Measurements from ENCODE around the gene TUBA3D.
"Not testable (repeated sequence)": the region's sequence is repeated elsewhere in the genome, so short reads cannot be mapped to it uniquely, and the experiment has no call there.

Gene TUBA3D

GRCh38 chr2:131493199-131493968 is 17.5 kb downstream of the TUBA3D start:
- DNase-seq = no peak

GRCh38 chr2:131495506-131495905 is 19.6 kb downstream of the TUBA3D start:
- H3K4me3 ChIP-seq (ENCODE audit: insufficient read depth, low read depth, low read length, poor library complexity, severe bottlenecking); H3K9me3 ChIP-seq (ENCODE audit: control insufficient read depth, low read length); H3K27ac ChIP-seq (ENCODE audit: insufficient read depth, low read length, poor library complexity, severe bottlenecking); H3K27me3 ChIP-seq (replicated peaks; ENCODE audit: control insufficient read depth, insufficient read depth, low read length, poor library complexity, severe bottlenecking); DNase-seq: not testable (repeated sequence)
- H3K4me1 ChIP-seq (ENCODE audit: control insufficient read depth, insufficient read depth, low read length, poor library complexity, severe bottlenecking) = peaks cover 21% of the 10 kb centered on the region
- peaks cover 13% of the 10 kb centered on the region for H3K36me3 ChIP-seq (ENCODE audit: control insufficient read depth, insufficient read depth, low read length)

More at GRCh38 chr2:131493199-131493968, 17.5 kb downstream of the TUBA3D start:
- Histone ChIP-seq H3K27me3 (replicated peaks; ENCODE audit: control insufficient read depth, insufficient read depth, low read length, poor library complexity, severe bottlenecking) (no peaks in the 10 kb centered on the region), H3K36me3 (ENCODE audit: control insufficient read depth, insufficient read depth, low read length) (peaks cover 4% of the 10 kb centered on the region), H3K4me3 (ENCODE audit: insufficient read depth, low read depth, low read length, poor library complexity, severe bottlenecking) (peak overlapping the region; percentile 89), H3K27ac (ENCODE audit: insufficient read depth, low read length, poor library complexity, severe bottlenecking) (peak overlapping the region; percentile 93), H3K4me1 (ENCODE audit: control insufficient read depth, insufficient read depth, low read length, poor library complexity, severe bottlenecking) (peaks cover 23% of the 10 kb centered on the region), H3K9me3 (ENCODE audit: control insufficient read depth, low read length) (no peaks in the 10 kb centered on the region)

GRCh38 chr2:131498321-131498973 is 22.5 kb downstream of the TUBA3D start:
- H3K36me3 ChIP-seq (ENCODE audit: control insufficient read depth, insufficient read depth, low read length) = peaks cover 25% of the 10 kb centered on the region
- DNase-seq; H3K27me3 ChIP-seq (replicated peaks; ENCODE audit: control insufficient read depth, insufficient read depth, low read length, poor library complexity, severe bottlenecking); H3K27ac ChIP-seq (ENCODE audit: insufficient read depth, low read length, poor library complexity, severe bottlenecking); H3K4me3 ChIP-seq (ENCODE audit: insufficient read depth, low read depth, low read length, poor library complexity, severe bottlenecking); H3K9me3 ChIP-seq (ENCODE audit: control insufficient read depth, low read length): not testable (repeated sequence)
- H3K4me1 ChIP-seq (ENCODE audit: control insufficient read depth, insufficient read depth, low read length, poor library complexity, severe bottlenecking) = peaks cover 11% of the 10 kb centered on the region

GRCh38 chr2:131503587-131503986 is 27.7 kb downstream of the TUBA3D start:
- H3K9me3 ChIP-seq (ENCODE audit: control insufficient read depth, low read length); DNase-seq; H3K27ac ChIP-seq (ENCODE audit: insufficient read depth, low read length, poor library complexity, severe bottlenecking); H3K27me3 ChIP-seq (replicated peaks; ENCODE audit: control insufficient read depth, insufficient read depth, low read length, poor library complexity, severe bottlenecking); H3K4me3 ChIP-seq (ENCODE audit: insufficient read depth, low read depth, low read length, poor library complexity, severe bottlenecking); H3K4me1 ChIP-seq (ENCODE audit: control insufficient read depth, insufficient read depth, low read length, poor library complexity, severe bottlenecking): not testable (repeated sequence)
- peaks cover 44% of the 10 kb centered on the region for H3K36me3 ChIP-seq (ENCODE audit: control insufficient read depth, insufficient read depth, low read length)

GRCh38 chr2:131504082-131504750 is 28.3 kb downstream of the TUBA3D start:
- H3K27me3 ChIP-seq (replicated peaks; ENCODE audit: control insufficient read depth, insufficient read depth, low read length, poor library complexity, severe bottlenecking); H3K27ac ChIP-seq (ENCODE audit: insufficient read depth, low read length, poor library complexity, severe bottlenecking); H3K4me1 ChIP-seq (ENCODE audit: control insufficient read depth, insufficient read depth, low read length, poor library complexity, severe bottlenecking); H3K4me3 ChIP-seq (ENCODE audit: insufficient read depth, low read depth, low read length, poor library complexity, severe bottlenecking); H3K9me3 ChIP-seq (ENCODE audit: control insufficient read depth, low read length); DNase-seq: not testable (repeated sequence)
- H3K36me3 ChIP-seq (ENCODE audit: control insufficient read depth, insufficient read depth, low read length) = peaks cover 50% of the 10 kb centered on the region

GRCh38 chr2:131509615-131510014 is 33.7 kb downstream of the TUBA3D start:
- Histone ChIP-seq H3K27me3 (replicated peaks; ENCODE audit: control insufficient read depth, insufficient read depth, low read length, poor library complexity, severe bottlenecking) (no peaks in the 10 kb centered on the region), H3K27ac (ENCODE audit: insufficient read depth, low read length, poor library complexity, severe bottlenecking) (no peak overlapping the region), H3K36me3 (ENCODE audit: control insufficient read depth, insufficient read depth, low read length) (peaks cover 43% of the 10 kb centered on the region), H3K4me3 (ENCODE audit: insufficient read depth, low read depth, low read length, poor library complexity, severe bottlenecking) (no peak overlapping the region), H3K9me3 (ENCODE audit: control insufficient read depth, low read length) (no peaks in the 10 kb centered on the region), H3K4me1 (ENCODE audit: control insufficient read depth, insufficient read depth, low read length, poor library complexity, severe bottlenecking) (no peaks in the 10 kb centered on the region)
- DNase-seq = no peak

GRCh38 chr2:131511291-131511968 is 35.5 kb downstream of the TUBA3D start:
- H3K9me3 ChIP-seq (ENCODE audit: control insufficient read depth, low read length); H3K27me3 ChIP-seq (replicated peaks; ENCODE audit: control insufficient read depth, insufficient read depth, low read length, poor library complexity, severe bottlenecking); H3K4me3 ChIP-seq (ENCODE audit: insufficient read depth, low read depth, low read length, poor library complexity, severe bottlenecking); H3K27ac ChIP-seq (ENCODE audit: insufficient read depth, low read length, poor library complexity, severe bottlenecking); H3K4me1 ChIP-seq (ENCODE audit: control insufficient read depth, insufficient read depth, low read length, poor library complexity, severe bottlenecking); DNase-seq: not testable (repeated sequence)
- peaks cover 32% of the 10 kb centered on the region for H3K36me3 ChIP-seq (ENCODE audit: control insufficient read depth, insufficient read depth, low read length)

- H3K9me3 ChIP-seq (ENCODE audit: control insufficient read depth, low read length); H3K4me3 ChIP-seq (ENCODE audit: insufficient read depth, low read depth, low read length, poor library complexity, severe bottlenecking); DNase-seq; H3K27me3 ChIP-seq (replicated peaks; ENCODE audit: control insufficient read depth, insufficient read depth, low read length, poor library complexity, severe bottlenecking); H3K4me1 ChIP-seq (ENCODE audit: control insufficient read depth, insufficient read depth, low read length, poor library complexity, severe bottlenecking); H3K27ac ChIP-seq (ENCODE audit: insufficient read depth, low read length, poor library complexity, severe bottlenecking): not testable (repeated sequence)
- peaks cover 30% of the 10 kb centered on the region for H3K36me3 ChIP-seq (ENCODE audit: control insufficient read depth, insufficient read depth, low read length)
Measured at GRCh38 chr2:131511969-131512870, 36.3 kb downstream of the TUBA3D start.

GRCh38 chr2:131514408-131515166 is 38.7 kb downstream of the TUBA3D start:
- H3K36me3 ChIP-seq (ENCODE audit: control insufficient read depth, insufficient read depth, low read length) = peaks cover 21% of the 10 kb centered on the region
- H3K9me3 ChIP-seq (ENCODE audit: control insufficient read depth, low read length); H3K27ac ChIP-seq (ENCODE audit: insufficient read depth, low read length, poor library complexity, severe bottlenecking); DNase-seq; H3K4me1 ChIP-seq (ENCODE audit: control insufficient read depth, insufficient read depth, low read length, poor library complexity, severe bottlenecking); H3K4me3 ChIP-seq (ENCODE audit: insufficient read depth, low read depth, low read length, poor library complexity, severe bottlenecking); H3K27me3 ChIP-seq (replicated peaks; ENCODE audit: control insufficient read depth, insufficient read depth, low read length, poor library complexity, severe bottlenecking): not testable (repeated sequence)
